ENCODE data around the gene CAMK1D.

GRCh38 chr10:12742771-12743170 is 393.4 kb downstream of the CAMK1D start:
- TF ChIP-seq, protein P1, sequence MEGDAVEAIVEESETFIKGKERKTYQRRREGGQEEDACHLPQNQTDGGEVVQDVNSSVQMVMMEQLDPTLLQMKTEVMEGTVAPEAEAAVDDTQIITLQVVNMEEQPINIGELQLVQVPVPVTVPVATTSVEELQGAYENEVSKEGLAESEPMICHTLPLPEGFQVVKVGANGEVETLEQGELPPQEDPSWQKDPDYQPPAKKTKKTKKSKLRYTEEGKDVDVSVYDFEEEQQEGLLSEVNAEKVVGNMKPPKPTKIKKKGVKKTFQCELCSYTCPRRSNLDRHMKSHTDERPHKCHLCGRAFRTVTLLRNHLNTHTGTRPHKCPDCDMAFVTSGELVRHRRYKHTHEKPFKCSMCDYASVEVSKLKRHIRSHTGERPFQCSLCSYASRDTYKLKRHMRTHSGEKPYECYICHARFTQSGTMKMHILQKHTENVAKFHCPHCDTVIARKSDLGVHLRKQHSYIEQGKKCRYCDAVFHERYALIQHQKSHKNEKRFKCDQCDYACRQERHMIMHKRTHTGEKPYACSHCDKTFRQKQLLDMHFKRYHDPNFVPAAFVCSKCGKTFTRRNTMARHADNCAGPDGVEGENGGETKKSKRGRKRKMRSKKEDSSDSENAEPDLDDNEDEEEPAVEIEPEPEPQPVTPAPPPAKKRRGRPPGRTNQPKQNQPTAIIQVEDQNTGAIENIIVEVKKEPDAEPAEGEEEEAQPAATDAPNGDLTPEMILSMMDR (IDR thresholded peaks at IDR 0.05 in 4 of 5, conservative IDR thresholded peaks at IDR 0.05 in 1 of 5) = no peak
- no peak for TF ChIP-seq POLR2A (IDR thresholded peaks at IDR 0.05)

All from gastrocnemius medialis (tissue), 4 donors.